OCI-LY7 (cell line): ENCODE measurements around the gene RBFOX1.

Source experiments
- CTCF ChIP-seq: fragments of 200-600 bp; sonication (generic); conservative IDR thresholded peaks from 2 replicates; pipeline ENCODE4 v1.5.1; 2014; ENCODE audit warnings: mild to moderate bottlenecking, antibody characterized with exemption, low read length, moderate library complexity, mixed read lengths
- EZH2phosphoT487 ChIP-seq: fragments of 200-600 bp; sonication (generic); IDR thresholded peaks from 2 replicates; pipeline ENCODE4 v1.6.1; 2018; ENCODE audit warnings: low read depth, borderline replicate concordance, mild to moderate bottlenecking, mixed run types, antibody characterized with exemption, low read length, moderate library complexity, mixed read lengths

DNA sequence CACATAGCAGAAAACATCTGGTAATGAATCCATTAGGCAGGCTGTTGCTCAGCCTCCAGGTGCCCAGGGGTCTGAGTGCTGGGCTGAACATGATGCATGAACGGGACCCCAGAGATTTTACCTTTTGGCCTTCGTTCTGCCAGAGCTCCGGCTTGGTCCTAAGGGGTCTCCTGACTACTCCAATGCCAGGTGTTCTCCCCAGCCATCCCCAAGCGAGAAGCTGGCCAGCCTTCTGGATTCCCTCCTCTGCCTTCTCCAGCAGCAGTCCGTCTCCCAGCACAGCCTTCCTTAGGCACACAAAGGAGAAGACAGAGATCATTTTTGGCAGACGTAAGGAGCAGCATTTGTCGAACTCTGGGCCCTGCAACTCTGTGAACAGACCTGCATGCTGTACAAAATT, 109.4 kb downstream of the RBFOX1 start:
- TF ChIP-seq CTCF (no peak), EZH2phosphoT487 (no peak)
